PC-9 (cell line): Measurements from ENCODE around the gene CCDC70. TPM values are rescaled to one million over a fixed set of nuclear protein-coding genes. Genes with fewer than 3 reads are reported as not detected.
A peak's percentile ranks its signal among the peaks of the same experiment; 100 is the strongest.

Source experiments
- BruUV-seq: library from RNA; stranded (reverse); fragments of 400-500 nt; replicated peaks from 2 replicates; lab custom pipeline; 2021; lab: Mats Ljungman, UMichigan
- CTCF ChIA-PET: fragments of 300-600 bp; sonication (Branson Sonifier 250); formaldehyde crosslinking; loops from one replicate; lab custom pipeline; 2022; ENCODE audit warnings: antibody characterized with exemption; lab: Charles Lee
- POLR2A ChIA-PET: fragments of 300-600 bp; sonication (Branson Sonifier 250); formaldehyde crosslinking; loops from one replicate; lab custom pipeline; 2022; ENCODE audit warnings: antibody characterized with exemption; ENCODE audit not compliant: unreplicated experiment; lab: Charles Lee
- DNase-seq, 2 experiments: peaks; one replicate each; pipeline versions ENCODE4 v3.0.0 to v3.0.0-alpha.2; 2015 to 2022; ENCODE audit warnings: mixed read lengths in 1 of 2
- H2AFZ ChIP-seq: fragments of 200-600 bp; sonication (generic); 2 replicates; pipeline ENCODE4 v1.8.1; 2017; ENCODE audit warnings: antibody characterized with exemption
- H3F3A ChIP-seq: fragments of 200-600 bp; sonication (generic); 2 replicates; pipeline ENCODE4 v1.8.1; 2017; ENCODE audit warnings: antibody characterized with exemption, mild to moderate bottlenecking, low read depth; ENCODE audit not compliant: insufficient read depth
- H3K27ac ChIP-seq: fragments of 200-600 bp; sonication (generic); 2 replicates; pipeline ENCODE4 v1.6.1; 2016; ENCODE audit warnings: mixed run types
- H3K27me3 ChIP-seq: fragments of 200-600 bp; sonication (generic); 2 replicates; pipeline ENCODE4 v1.6.1; 2016; ENCODE audit warnings: low read depth, mixed run types; ENCODE audit not compliant: insufficient read depth
- H3K36me3 ChIP-seq: fragments of 200-600 bp; sonication (generic); 2 replicates; pipeline ENCODE4 v1.6.1; 2016; ENCODE audit warnings: low read depth, mixed run types
- H3K4me1 ChIP-seq: fragments of 200-600 bp; sonication (generic); replicated peaks from 2 replicates; pipeline ENCODE4 v1.6.1; 2016; ENCODE audit warnings: mixed run types; ENCODE audit not compliant: insufficient read depth
- H3K4me2 ChIP-seq: fragments of 200-600 bp; sonication (generic); 2 replicates; pipeline ENCODE4 v1.6.1; 2017; ENCODE audit warnings: mixed run types
- H3K4me3 ChIP-seq: fragments of 200-600 bp; sonication (generic); 2 replicates; pipeline ENCODE4 v1.6.1; 2016; ENCODE audit warnings: mixed run types
- H3K79me2 ChIP-seq: fragments of 200-600 bp; sonication (generic); 2 replicates; pipeline ENCODE4 v1.6.1; 2017; ENCODE audit warnings: low read depth, mixed run types
- H3K9me2 ChIP-seq: fragments of 200-600 bp; sonication (generic); 2 replicates; pipeline ENCODE4 v1.8.1; 2017; ENCODE audit warnings: mild to moderate bottlenecking; ENCODE audit not compliant: insufficient read depth
- H3K9me3 ChIP-seq: fragments of 200-600 bp; sonication (generic); 2 replicates; pipeline ENCODE4 v1.8.1; 2016; ENCODE audit warnings: low read depth; ENCODE audit not compliant: insufficient read depth
- H4K20me1 ChIP-seq: fragments of 200-600 bp; sonication (generic); 2 replicates; pipeline ENCODE4 v1.8.1; 2017; ENCODE audit not compliant: insufficient read depth
- EZH2 ChIP-seq: fragments of 200-600 bp; sonication (generic); IDR thresholded peaks from 2 replicates; pipeline ENCODE4 v1.8.0; 2017; ENCODE audit warnings: antibody characterized with exemption, low read depth
- intact Hi-C: fragments of 100-400 bp; cut with micrococcal nuclease; formaldehyde crosslinking; loops from one replicate; pipeline ENCODE4 v1.10.0; 2022; ENCODE audit not compliant: unreplicated experiment
- total RNA-seq: library from RNA; stranded (reverse); gene quantifications from 2 replicates; pipeline ENCODE4 v1.2.3, GENCODE V29; 2021
- TF ChIP-seq, protein P1 (sequence below): fragments of 200-600 bp; sonication (generic); conservative IDR thresholded peaks from 2 replicates; pipeline ENCODE4 v1.6.1; 2017; ENCODE audit warnings: mixed run types, antibody characterized with exemption, mild to moderate bottlenecking, moderate library complexity

CCDC70 gene
- total RNA-seq, 1 experiment from 2014 or later: not detected

DNA sequence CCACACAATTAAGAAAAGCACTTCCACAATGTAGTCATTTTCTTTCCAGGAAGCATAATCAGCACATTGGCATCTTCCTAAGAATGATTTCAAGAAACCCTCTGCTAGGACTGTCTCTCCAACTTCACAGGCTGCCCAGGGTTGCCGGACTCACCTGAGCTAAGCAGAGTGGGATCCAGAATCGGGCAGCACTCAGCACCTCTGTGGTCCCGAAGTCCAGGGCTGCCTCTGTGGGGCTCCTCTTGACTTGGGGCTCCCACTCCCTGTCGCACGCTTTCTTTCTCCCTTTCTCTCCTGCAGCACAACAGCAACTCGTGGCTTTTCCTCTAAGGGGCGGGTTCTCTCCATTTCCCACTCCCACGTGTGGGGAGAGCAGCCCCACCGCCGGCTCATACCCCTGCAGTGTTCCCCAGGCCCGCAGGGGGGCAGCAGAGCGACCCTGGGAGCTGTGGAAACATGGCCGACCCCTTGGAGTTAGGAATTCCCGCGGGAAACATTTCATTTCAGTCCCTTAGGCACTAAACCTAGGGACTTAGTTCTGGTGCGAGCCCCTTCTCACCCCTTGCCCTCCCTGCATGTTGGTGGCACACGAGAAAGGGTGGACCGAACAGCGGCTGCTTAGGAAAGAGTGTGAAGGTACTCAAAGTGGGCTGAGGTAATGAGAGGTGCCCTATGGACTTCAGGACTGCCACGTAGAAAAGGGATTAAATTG, 16.8 kb upstream of the CCDC70 start, which contains the start of gene TMEM272:
Gene TMEM272, minus strand, starts transcription at position 316 of the 712 bp plus-strand sequence. CDS start 6,647 bp downstream, outside the sequence.
- H3K27me3 ChIP-seq: peaks cover 30% of the 10 kb centered on the region
- H3K79me2 ChIP-seq: no peaks in the 10 kb centered on the region
- peak in 1 of 2 experiments; percentile 42 for DNase-seq
- H2AFZ ChIP-seq: 0 out of 2 replicates have a peak within 1 kb of the TSS, but pooled peaks have one; percentile 65
- peak within 1 kb of the TSS; percentile 25; the same call in 1 of the 2 replicates for H3K4me3 ChIP-seq
- H3F3A ChIP-seq: no peaks in the 10 kb centered on the region
- no peak within 1 kb of the TSS for H3K27ac ChIP-seq
- TF ChIP-seq EZH2: no peak
- TF ChIP-seq, protein P1, sequence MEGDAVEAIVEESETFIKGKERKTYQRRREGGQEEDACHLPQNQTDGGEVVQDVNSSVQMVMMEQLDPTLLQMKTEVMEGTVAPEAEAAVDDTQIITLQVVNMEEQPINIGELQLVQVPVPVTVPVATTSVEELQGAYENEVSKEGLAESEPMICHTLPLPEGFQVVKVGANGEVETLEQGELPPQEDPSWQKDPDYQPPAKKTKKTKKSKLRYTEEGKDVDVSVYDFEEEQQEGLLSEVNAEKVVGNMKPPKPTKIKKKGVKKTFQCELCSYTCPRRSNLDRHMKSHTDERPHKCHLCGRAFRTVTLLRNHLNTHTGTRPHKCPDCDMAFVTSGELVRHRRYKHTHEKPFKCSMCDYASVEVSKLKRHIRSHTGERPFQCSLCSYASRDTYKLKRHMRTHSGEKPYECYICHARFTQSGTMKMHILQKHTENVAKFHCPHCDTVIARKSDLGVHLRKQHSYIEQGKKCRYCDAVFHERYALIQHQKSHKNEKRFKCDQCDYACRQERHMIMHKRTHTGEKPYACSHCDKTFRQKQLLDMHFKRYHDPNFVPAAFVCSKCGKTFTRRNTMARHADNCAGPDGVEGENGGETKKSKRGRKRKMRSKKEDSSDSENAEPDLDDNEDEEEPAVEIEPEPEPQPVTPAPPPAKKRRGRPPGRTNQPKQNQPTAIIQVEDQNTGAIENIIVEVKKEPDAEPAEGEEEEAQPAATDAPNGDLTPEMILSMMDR: peak; percentile 89
- intact Hi-C loops: no loop called here
- H4K20me1 ChIP-seq: no peaks in the 10 kb centered on the region
- H3K9me2 ChIP-seq: no peaks in the 10 kb centered on the region
- BruUV-seq: no TSS peak
- CTCF ChIA-PET: no interaction called here
- no peaks in the 10 kb centered on the region for H3K4me1 ChIP-seq
- H3K9me3 ChIP-seq: no peaks in the 10 kb centered on the region
- POLR2A ChIA-PET: no interaction called here
- no peaks in the 10 kb centered on the region for H3K36me3 ChIP-seq
- peak within 1 kb of the TSS; percentile 62 for H3K4me2 ChIP-seq

DNA sequence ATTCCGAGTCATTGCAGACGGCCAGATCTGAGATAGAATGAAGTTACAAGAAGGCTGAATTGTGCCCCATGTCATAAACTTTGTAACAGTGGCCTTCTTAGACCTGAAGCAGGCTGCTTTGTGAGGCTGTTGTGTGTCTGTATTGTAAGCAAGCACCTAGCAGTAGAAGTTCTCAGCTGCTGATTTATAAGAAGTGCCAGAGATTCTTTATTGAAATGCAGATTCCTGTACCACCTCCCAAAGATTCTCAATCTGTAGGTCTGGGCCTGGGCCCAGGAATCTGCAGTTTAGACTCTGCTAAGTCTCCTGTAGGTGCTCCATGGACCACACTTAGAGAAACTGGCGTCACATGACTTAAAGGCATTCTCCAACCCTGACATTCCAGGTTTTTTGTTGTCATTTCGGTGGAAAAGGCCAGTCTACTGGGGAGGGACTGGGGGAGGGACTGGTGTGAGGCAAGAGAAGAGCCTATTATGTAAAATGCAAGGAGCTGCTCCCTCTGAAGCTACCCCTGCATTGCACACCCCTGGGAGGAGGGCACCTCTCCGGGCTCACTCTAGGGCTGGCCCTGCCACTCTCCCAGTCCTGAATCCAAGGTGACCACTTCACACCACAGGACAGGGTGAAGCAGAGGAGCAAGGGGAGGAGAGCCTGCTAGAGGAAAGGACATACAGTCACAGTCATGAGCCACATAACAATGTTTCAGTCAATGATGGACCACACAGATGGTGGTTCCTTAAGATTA, 16.0 kb upstream of the CCDC70 start:
- Histone ChIP-seq H4K20me1 (no peaks in the 10 kb centered on the region), H3K4me3 (peak overlapping the region; percentile 25; the same call in 1 of the 2 replicates), H3K9me3 (no peaks in the 10 kb centered on the region), H3K9me2 (no peaks in the 10 kb centered on the region), H2AFZ (0 out of 2 replicates have a peak overlapping the region, but pooled peaks have one; percentile 65), H3K36me3 (no peaks in the 10 kb centered on the region), H3K79me2 (no peaks in the 10 kb centered on the region), H3K27me3 (peaks cover 28% of the 10 kb centered on the region), H3K27ac (no peak overlapping the region), H3K4me2 (peak overlapping the region; percentile 62), H3K4me1 (no peaks in the 10 kb centered on the region), H3F3A (no peaks in the 10 kb centered on the region)
- POLR2A ChIA-PET: no interaction called here
- CTCF ChIA-PET: no interaction called here
- no TSS peak for BruUV-seq
- TF ChIP-seq, protein P1: no peak
- no peak for TF ChIP-seq EZH2
- intact Hi-C loops: no loop called here
- no peak for DNase-seq

DNA sequence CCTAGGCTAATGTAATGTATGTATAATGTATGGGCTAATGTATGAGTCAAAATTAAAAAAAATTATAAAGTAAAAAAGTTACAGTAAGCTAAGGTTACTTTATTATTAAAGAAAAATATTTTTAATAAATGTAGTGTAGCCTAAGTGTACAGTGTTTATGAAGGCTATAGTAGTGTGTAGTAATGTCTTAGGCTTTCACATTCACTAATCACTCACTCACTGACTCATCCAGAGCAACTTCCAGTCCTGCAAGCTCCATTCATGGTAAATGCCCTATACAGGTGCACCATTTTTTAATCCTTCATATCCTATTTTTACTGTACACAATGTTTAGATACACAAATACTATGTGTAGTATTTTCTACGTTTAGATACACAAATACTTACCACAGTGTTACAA, 15.0 kb upstream of the CCDC70 start:
- Histone ChIP-seq H3K27me3 (peaks cover 20% of the 10 kb centered on the region), H3K79me2 (no peaks in the 10 kb centered on the region), H3K9me2 (no peaks in the 10 kb centered on the region), H3K4me1 (no peaks in the 10 kb centered on the region), H2AFZ (no peak overlapping the region), H4K20me1 (no peaks in the 10 kb centered on the region), H3K9me3 (no peaks in the 10 kb centered on the region), H3K4me2 (no peak overlapping the region), H3K27ac (no peak overlapping the region), H3K36me3 (no peaks in the 10 kb centered on the region), H3F3A (no peaks in the 10 kb centered on the region), H3K4me3 (no peak overlapping the region)
- ChIA-PET CTCF (interaction anchor here (0.6 kb wide), 1 partner anchor 153 kb away, joined by 3 read pairs; no protein-coding TSS in a partner anchor), POLR2A (no interaction called here)
- intact Hi-C loops: no loop called here
- DNase-seq: no peak
- BruUV-seq: no TSS peak
- TF ChIP-seq EZH2: no peak
- TF ChIP-seq, protein P1: no peak
